Immature natural killer cell (primary cell): ENCODE measurements around the gene ALOX5AP. TPM values are rescaled to one million over a fixed set of nuclear protein-coding genes. Genes with fewer than 3 reads are reported as not detected.

Source experiments
- DNase-seq, 3 donors: peaks; one replicate each; pipeline ENCODE4 v3.0.0; 2022; ENCODE audit warnings: mixed read lengths in 1 of 3
- H3K27ac Mint-ChIP-seq, 6 donors: one replicate each; pipeline ENCODE4 v1.8.0; 2020; ENCODE audit warnings: mixed read lengths in 6 of 6, mild to moderate bottlenecking in 5 of 6, inconsistent platforms in 4 of 6, moderate library complexity in 3 of 6
- H3K27me3 Mint-ChIP-seq, 3 donors: one replicate each; pipeline ENCODE4 v1.8.0; 2020 to 2021; ENCODE audit warnings: low read depth in 3 of 3, mild to moderate bottlenecking in 3 of 3, mixed read lengths in 3 of 3, moderate library complexity in 3 of 3, inconsistent platforms in 1 of 3
- H3K36me3 Mint-ChIP-seq, 3 donors: one replicate each; pipeline ENCODE4 v1.8.0; 2020; ENCODE audit warnings: mixed read lengths in 3 of 3, inconsistent platforms in 2 of 3, mild to moderate bottlenecking in 2 of 3
- H3K4me1 Mint-ChIP-seq, 2 donors: one replicate each; pipeline ENCODE4 v1.8.0; 2020; ENCODE audit warnings: inconsistent platforms in 2 of 2, mild to moderate bottlenecking in 2 of 2, mixed read lengths in 2 of 2, moderate library complexity in 1 of 2
- H3K4me3 Mint-ChIP-seq, 5 donors: one replicate each; pipeline ENCODE4 v1.8.0; 2020; ENCODE audit warnings: mild to moderate bottlenecking in 5 of 5, mixed read lengths in 5 of 5, inconsistent platforms in 3 of 5, moderate library complexity in 3 of 5
- H3K9me3 Mint-ChIP-seq, 6 donors: one replicate each; pipeline ENCODE4 v1.8.0; 2020; ENCODE audit warnings: mild to moderate bottlenecking in 6 of 6, mixed read lengths in 6 of 6, inconsistent platforms in 4 of 6, moderate library complexity in 3 of 6
- polyA plus RNA-seq, 3 donors: library from polyadenylated mRNA; unstranded; fragments of 300-500 nt; fragmentation: Illumina TruSeq; gene quantifications; one replicate each; pipeline ENCODE4 v1.2.3, GENCODE V29; 2021

The ALOX5AP gene
- 100 to 1,000 TPM; 449 to 804 (median 530) TPM for polyA plus RNA-seq

- peaks cover 62 to 68% of the 10 kb centered on the region in 2 donors for H3K4me1 Mint-ChIP-seq
- DNase-seq = peak in 2 of 3 donors; percentile 24 to 33
- H3K36me3 Mint-ChIP-seq = peaks cover under 1 to 8% (median 4%) of the 10 kb centered on the region in 3 donors
Measured at GRCh38 chr13:30735025-30735871, at the start of gene ALOX5AP. Gene ALOX5AP (plus strand): TSS chr13:30735543. CDS start chr13:30735606, 63 bp downstream.

GRCh38 chr13:30685987-30686386 lies 49.4 kb upstream of the ALOX5AP start:
- no peak overlapping the region for H3K27ac Mint-ChIP-seq
- no peak overlapping the region for H3K4me3 Mint-ChIP-seq
- peaks cover 15 to 17% of the 10 kb centered on the region in 2 donors for H3K4me1 Mint-ChIP-seq
- H3K36me3 Mint-ChIP-seq = no peaks in the 10 kb centered on the region
- no peak for DNase-seq
- no peaks in the 10 kb centered on the region for H3K9me3 Mint-ChIP-seq
- peaks cover 0 to 4% (median 0%) of the 10 kb centered on the region in 3 donors for H3K27me3 Mint-ChIP-seq

More at GRCh38 chr13:30735025-30735871, at the start of gene ALOX5AP:
- H3K4me3 Mint-ChIP-seq = peak within 1 kb of the TSS; percentile 88 to 97 (median 89)
- no peaks in the 10 kb centered on the region for H3K9me3 Mint-ChIP-seq
- peaks cover 2 to 14% (median 7%) of the 10 kb centered on the region in 3 donors for H3K27me3 Mint-ChIP-seq
- peak within 1 kb of the TSS; percentile 94 to 98 (median 96) for H3K27ac Mint-ChIP-seq

GRCh38 chr13:30687601-30688000 lies 47.7 kb upstream of the ALOX5AP start:
- Mint-ChIP-seq H3K9me3 (no peaks in the 10 kb centered on the region), H3K4me1 (peaks cover 23 to 25% of the 10 kb centered on the region in 2 donors)
- no peak for DNase-seq

GRCh38 chr13:30689752-30690151 lies 45.6 kb upstream of the ALOX5AP start:
- Mint-ChIP-seq H3K27ac (peak overlapping the region in 4 of 6 donors; percentile 61 to 83 (median 72)), H3K4me3 (peak overlapping the region in 4 of 5 donors; percentile 79 to 87 (median 84)), H3K4me1 (peaks cover 32 to 36% of the 10 kb centered on the region in 2 donors)

More at GRCh38 chr13:30687601-30688000, 47.7 kb upstream of the ALOX5AP start:
- Mint-ChIP-seq H3K27me3 (peaks cover 0 to 6% (median 4%) of the 10 kb centered on the region in 3 donors), H3K36me3 (no peaks in the 10 kb centered on the region), H3K27ac (no peak overlapping the region), H3K4me3 (no peak overlapping the region)

GRCh38 chr13:30690282-30691188 lies 44.8 kb upstream of the ALOX5AP start:
- peaks cover 2 to 6% (median 5%) of the 10 kb centered on the region in 3 donors for H3K27me3 Mint-ChIP-seq
- no peaks in the 10 kb centered on the region for H3K9me3 Mint-ChIP-seq
- peak overlapping the region in 5 of 6 donors; percentile 61 to 83 (median 78) for H3K27ac Mint-ChIP-seq
- H3K36me3 Mint-ChIP-seq = no peaks in the 10 kb centered on the region
- peak overlapping the region; percentile 79 to 87 (median 83) for H3K4me3 Mint-ChIP-seq
- DNase-seq = peak; percentile 34 to 42 (median 41)
- H3K4me1 Mint-ChIP-seq = peaks cover 35 to 44% of the 10 kb centered on the region in 2 donors

More at GRCh38 chr13:30689752-30690151, 45.6 kb upstream of the ALOX5AP start:
- H3K27me3 Mint-ChIP-seq = peaks cover 1 to 6% (median 5%) of the 10 kb centered on the region in 3 donors
- no peaks in the 10 kb centered on the region for H3K36me3 Mint-ChIP-seq
- no peak for DNase-seq
- no peaks in the 10 kb centered on the region for H3K9me3 Mint-ChIP-seq

- Mint-ChIP-seq H3K9me3 (no peaks in the 10 kb centered on the region), H3K4me3 (peak overlapping the region in 4 of 5 donors; percentile 4 to 34 (median 16)), H3K27me3 (peaks cover 3 to 6% (median 5%) of the 10 kb centered on the region in 3 donors), H3K36me3 (no peaks in the 10 kb centered on the region), H3K4me1 (peaks cover 51 to 59% of the 10 kb centered on the region in 2 donors), H3K27ac (peak overlapping the region in 3 of 6 donors; percentile 7 to 80 (median 28))
- DNase-seq = no peak
Measured at GRCh38 chr13:30692113-30692512, 43.2 kb upstream of the ALOX5AP start.

- Mint-ChIP-seq H3K36me3 (no peaks in the 10 kb centered on the region), H3K27me3 (peaks cover 2 to 9% (median 6%) of the 10 kb centered on the region in 3 donors), H3K4me1 (peaks cover 38 to 57% of the 10 kb centered on the region in 2 donors), H3K4me3 (peak overlapping the region; percentile 51 to 76 (median 61)), H3K9me3 (no peaks in the 10 kb centered on the region), H3K27ac (peak overlapping the region in 2 of 6 donors; percentile 46 to 53)
- DNase-seq = peak; percentile 20 to 34 (median 30)
Measured at GRCh38 chr13:30696278-30697176, 38.8 kb upstream of the ALOX5AP start.

- Mint-ChIP-seq H3K36me3 (no peaks in the 10 kb centered on the region), H3K27ac (peak overlapping the region in 3 of 6 donors; percentile 4 to 46 (median 23))
Measured at GRCh38 chr13:30697177-30697953, 38.0 kb upstream of the ALOX5AP start.

GRCh38 chr13:30697996-30698401 lies 37.3 kb upstream of the ALOX5AP start:
- Mint-ChIP-seq H3K27ac (no peak overlapping the region), H3K27me3 (peaks cover 0 to 7% (median 6%) of the 10 kb centered on the region in 3 donors), H3K9me3 (no peaks in the 10 kb centered on the region), H3K36me3 (no peaks in the 10 kb centered on the region), H3K4me3 (no peak overlapping the region), H3K4me1 (peaks cover 28 to 45% of the 10 kb centered on the region in 2 donors)
- DNase-seq = no peak

More at GRCh38 chr13:30697177-30697953, 38.0 kb upstream of the ALOX5AP start:
- H3K27me3 Mint-ChIP-seq = peaks cover 0 to 6% (median 6%) of the 10 kb centered on the region in 3 donors
- peak overlapping the region in 4 of 5 donors; percentile 51 to 76 (median 63) for H3K4me3 Mint-ChIP-seq
- H3K4me1 Mint-ChIP-seq = peaks cover 33 to 51% of the 10 kb centered on the region in 2 donors
- no peaks in the 10 kb centered on the region for H3K9me3 Mint-ChIP-seq
- DNase-seq = no peak

- Mint-ChIP-seq H3K27me3 (peaks cover 0 to 8% (median 8%) of the 10 kb centered on the region in 3 donors), H3K27ac (no peak overlapping the region), H3K9me3 (no peaks in the 10 kb centered on the region), H3K4me3 (no peak overlapping the region), H3K36me3 (no peaks in the 10 kb centered on the region), H3K4me1 (peaks cover 28 to 39% of the 10 kb centered on the region in 2 donors)
- DNase-seq = no peak
Measured at GRCh38 chr13:30698488-30699005, 36.8 kb upstream of the ALOX5AP start.

- H3K27ac Mint-ChIP-seq = no peak overlapping the region
- H3K4me1 Mint-ChIP-seq = peaks cover 24 to 30% of the 10 kb centered on the region in 2 donors
- H3K36me3 Mint-ChIP-seq = peaks cover 0 to 4% (median 0%) of the 10 kb centered on the region in 3 donors
Measured at GRCh38 chr13:30700364-30700763, 35.0 kb upstream of the ALOX5AP start.

More at GRCh38 chr13:30700364-30700763, 35.0 kb upstream of the ALOX5AP start:
- DNase-seq = no peak
- H3K4me3 Mint-ChIP-seq = no peak overlapping the region
- H3K9me3 Mint-ChIP-seq = no peaks in the 10 kb centered on the region
- peaks cover 0 to 7% (median 6%) of the 10 kb centered on the region in 3 donors for H3K27me3 Mint-ChIP-seq
